ENCODE data around the gene MPHOSPH10.

DNA sequence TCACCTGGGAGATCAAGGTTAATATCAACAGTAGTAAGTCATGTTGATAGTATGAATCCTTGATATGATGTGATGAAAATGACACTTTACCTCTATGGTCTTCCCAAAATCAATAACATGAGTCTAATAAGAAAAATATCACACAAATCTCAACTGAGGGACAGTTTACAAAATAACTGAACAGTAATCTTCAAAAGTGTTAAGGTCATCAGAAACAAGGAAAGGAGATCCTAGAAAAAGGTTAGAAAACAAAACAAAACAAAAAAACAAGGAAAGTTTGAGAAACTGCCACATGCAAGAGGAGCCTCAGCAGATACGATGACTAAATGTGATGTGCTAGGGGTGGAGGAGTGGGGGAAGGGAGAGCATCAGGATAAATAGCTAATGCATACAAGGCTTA, 16.6 kb upstream of the MPHOSPH10 start:
- TF ChIP-seq, protein P1, sequence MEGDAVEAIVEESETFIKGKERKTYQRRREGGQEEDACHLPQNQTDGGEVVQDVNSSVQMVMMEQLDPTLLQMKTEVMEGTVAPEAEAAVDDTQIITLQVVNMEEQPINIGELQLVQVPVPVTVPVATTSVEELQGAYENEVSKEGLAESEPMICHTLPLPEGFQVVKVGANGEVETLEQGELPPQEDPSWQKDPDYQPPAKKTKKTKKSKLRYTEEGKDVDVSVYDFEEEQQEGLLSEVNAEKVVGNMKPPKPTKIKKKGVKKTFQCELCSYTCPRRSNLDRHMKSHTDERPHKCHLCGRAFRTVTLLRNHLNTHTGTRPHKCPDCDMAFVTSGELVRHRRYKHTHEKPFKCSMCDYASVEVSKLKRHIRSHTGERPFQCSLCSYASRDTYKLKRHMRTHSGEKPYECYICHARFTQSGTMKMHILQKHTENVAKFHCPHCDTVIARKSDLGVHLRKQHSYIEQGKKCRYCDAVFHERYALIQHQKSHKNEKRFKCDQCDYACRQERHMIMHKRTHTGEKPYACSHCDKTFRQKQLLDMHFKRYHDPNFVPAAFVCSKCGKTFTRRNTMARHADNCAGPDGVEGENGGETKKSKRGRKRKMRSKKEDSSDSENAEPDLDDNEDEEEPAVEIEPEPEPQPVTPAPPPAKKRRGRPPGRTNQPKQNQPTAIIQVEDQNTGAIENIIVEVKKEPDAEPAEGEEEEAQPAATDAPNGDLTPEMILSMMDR (IDR thresholded peaks at IDR 0.05): no peak
- no peak for TF ChIP-seq POLR2A (IDR thresholded peaks at IDR 0.05)

Measured in body of pancreas (tissue), 4 donors.